ENCODE results near the gene ADISSP. TPM values are rescaled to one million over a fixed set of nuclear protein-coding genes. Genes with fewer than 3 reads are reported as not detected.

The ADISSP gene
- total RNA-seq, 1 donor from 2014 or later, result 24.3 TPM

GRCh38 chr20:3784863-3785239, 17.3 kb upstream of the ADISSP start:
- Mint-ChIP-seq H3K36me3 (ENCODE audit: unreplicated experiment) (peaks cover 2% of the 10 kb centered on the region), H3K4me1 (ENCODE audit: unreplicated experiment) (peaks cover 43% of the 10 kb centered on the region), H3K27me3 (ENCODE audit: unreplicated experiment) (no peaks in the 10 kb centered on the region), H3K4me3 (ENCODE audit: unreplicated experiment) (peak overlapping the region; percentile 57), H3K27ac (ENCODE audit: unreplicated experiment) (peak overlapping the region; percentile 38), H3K9me3 (ENCODE audit: unreplicated experiment) (no peaks in the 10 kb centered on the region)
- no peak for DNase-seq (ENCODE audit: extremely low spot score, unreplicated experiment)
- TF ChIP-seq CTCF (IDR thresholded peaks at IDR 0.05), result no peak

- H3K36me3 Mint-ChIP-seq (ENCODE audit: unreplicated experiment), result peaks cover 2% of the 10 kb centered on the region
- TF ChIP-seq CTCF (IDR thresholded peaks at IDR 0.05), result no peak
- no peak for DNase-seq (ENCODE audit: extremely low spot score, unreplicated experiment)
- peaks cover 43% of the 10 kb centered on the region for H3K4me1 Mint-ChIP-seq (ENCODE audit: unreplicated experiment)
- peak overlapping the region; percentile 38 for H3K27ac Mint-ChIP-seq (ENCODE audit: unreplicated experiment)
- H3K27me3 Mint-ChIP-seq (ENCODE audit: unreplicated experiment), result no peaks in the 10 kb centered on the region
- peak overlapping the region; percentile 57 for H3K4me3 Mint-ChIP-seq (ENCODE audit: unreplicated experiment)
- no peaks in the 10 kb centered on the region for H3K9me3 Mint-ChIP-seq (ENCODE audit: unreplicated experiment)
These were observed 16.8 kb upstream of the ADISSP start for GRCh38 chr20:3784216-3784853.

- TF ChIP-seq CTCF (IDR thresholded peaks at IDR 0.05), result no peak
- H3K27ac Mint-ChIP-seq (ENCODE audit: unreplicated experiment), result peak overlapping the region; percentile 9
- H3K9me3 Mint-ChIP-seq (ENCODE audit: unreplicated experiment), result no peaks in the 10 kb centered on the region
- peaks cover 2% of the 10 kb centered on the region for H3K36me3 Mint-ChIP-seq (ENCODE audit: unreplicated experiment)
- H3K4me3 Mint-ChIP-seq (ENCODE audit: unreplicated experiment), result peak overlapping the region; percentile 14
- H3K27me3 Mint-ChIP-seq (ENCODE audit: unreplicated experiment), result no peaks in the 10 kb centered on the region
- H3K4me1 Mint-ChIP-seq (ENCODE audit: unreplicated experiment), result peaks cover 42% of the 10 kb centered on the region
- no peak for DNase-seq (ENCODE audit: extremely low spot score, unreplicated experiment)
These were observed 16.1 kb upstream of the ADISSP start for GRCh38 chr20:3783511-3784195.

- Mint-ChIP-seq H3K36me3 (ENCODE audit: unreplicated experiment) (peaks cover 2% of the 10 kb centered on the region), H3K27me3 (ENCODE audit: unreplicated experiment) (no peaks in the 10 kb centered on the region), H3K27ac (ENCODE audit: unreplicated experiment) (peak overlapping the region; percentile 24), H3K9me3 (ENCODE audit: unreplicated experiment) (no peaks in the 10 kb centered on the region), H3K4me1 (ENCODE audit: unreplicated experiment) (peaks cover 39% of the 10 kb centered on the region), H3K4me3 (ENCODE audit: unreplicated experiment) (peak overlapping the region; percentile 14)
- no peak for DNase-seq (ENCODE audit: extremely low spot score, unreplicated experiment)
- no peak for TF ChIP-seq CTCF (IDR thresholded peaks at IDR 0.05)
These were observed 15.5 kb upstream of the ADISSP start for GRCh38 chr20:3783068-3783489.

- H3K27me3 Mint-ChIP-seq (ENCODE audit: unreplicated experiment), result no peaks in the 10 kb centered on the region
- H3K4me1 Mint-ChIP-seq (ENCODE audit: unreplicated experiment), result peaks cover 42% of the 10 kb centered on the region
- no peak overlapping the region for H3K4me3 Mint-ChIP-seq (ENCODE audit: unreplicated experiment)
- DNase-seq (ENCODE audit: extremely low spot score, unreplicated experiment), result no peak
- peaks cover 2% of the 10 kb centered on the region for H3K36me3 Mint-ChIP-seq (ENCODE audit: unreplicated experiment)
- TF ChIP-seq CTCF (IDR thresholded peaks at IDR 0.05), result no peak
- H3K9me3 Mint-ChIP-seq (ENCODE audit: unreplicated experiment), result no peaks in the 10 kb centered on the region
- H3K27ac Mint-ChIP-seq (ENCODE audit: unreplicated experiment), result peak overlapping the region; percentile 24
These were observed 15.0 kb upstream of the ADISSP start for GRCh38 chr20:3782597-3782996.
